Measurements from ENCODE around the gene MAP7. TPM values are rescaled to one million over a fixed set of nuclear protein-coding genes. Genes with fewer than 3 reads are reported as not detected.

Gene MAP7
- total RNA-seq, 1 experiment from 2014 or later = 1.0 TPM

GRCh38 chr6:136564180-136564579 lies 14.0 kb upstream of the MAP7 start:
- DNase-seq (ENCODE audit: low spot score) = no peak

DNA sequence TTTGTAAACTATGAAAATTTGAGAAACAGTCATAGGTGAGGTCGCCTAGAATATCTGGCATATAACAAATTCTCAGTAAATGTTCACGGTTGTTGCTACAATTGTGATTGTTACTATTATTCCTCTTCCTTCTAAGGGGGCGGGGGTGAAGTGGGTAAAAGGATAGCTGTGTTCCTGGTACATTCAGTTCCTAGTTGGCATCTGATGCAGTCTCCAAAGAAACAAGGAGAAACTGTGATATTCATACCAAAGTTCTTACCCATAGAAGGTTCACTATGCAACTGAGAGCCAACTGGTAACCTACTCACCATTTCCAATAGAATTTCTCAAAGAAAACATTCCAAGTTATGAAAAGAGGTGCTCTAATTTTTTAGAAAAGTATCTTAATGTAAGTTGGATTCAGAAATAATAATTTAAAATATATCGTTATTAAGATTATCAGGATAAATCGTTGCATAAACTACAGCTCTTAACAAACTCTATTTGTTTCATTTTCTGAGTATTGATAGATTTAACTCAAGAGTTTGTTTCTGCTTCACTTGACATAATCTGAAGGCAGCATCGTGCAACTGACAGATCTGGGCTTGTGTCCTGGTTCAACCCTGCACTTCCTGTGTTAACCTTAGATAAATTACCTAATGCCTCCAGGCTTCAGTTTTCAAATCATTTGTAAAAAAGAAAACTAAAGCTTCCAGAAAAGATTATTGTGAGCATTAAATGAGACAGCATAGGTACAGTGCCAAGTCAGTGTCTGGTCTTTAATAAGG lies 13.3 kb upstream of the MAP7 start:
- no peak for DNase-seq (ENCODE audit: low spot score)

DNA sequence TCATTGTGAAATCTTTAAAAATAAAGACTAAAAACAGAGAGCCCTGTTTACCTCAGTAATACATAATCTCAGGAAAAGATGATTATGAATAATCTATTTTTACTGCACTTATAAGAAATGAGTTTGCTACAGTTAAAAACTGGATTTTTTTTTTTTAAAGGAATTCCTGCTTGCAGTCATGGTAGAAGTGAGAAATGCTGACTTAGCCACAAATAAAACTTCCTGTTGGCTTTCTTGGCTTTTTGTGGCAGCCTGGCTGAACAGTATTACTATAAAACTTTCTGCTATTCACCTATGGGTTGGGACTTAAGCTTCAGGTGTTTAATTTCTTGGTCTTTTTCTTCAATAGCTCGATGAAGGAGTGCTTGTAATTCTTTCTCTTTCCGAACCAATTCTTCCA lies 12.0 kb upstream of the MAP7 start:
- DNase-seq (ENCODE audit: low spot score) = no peak

DNA sequence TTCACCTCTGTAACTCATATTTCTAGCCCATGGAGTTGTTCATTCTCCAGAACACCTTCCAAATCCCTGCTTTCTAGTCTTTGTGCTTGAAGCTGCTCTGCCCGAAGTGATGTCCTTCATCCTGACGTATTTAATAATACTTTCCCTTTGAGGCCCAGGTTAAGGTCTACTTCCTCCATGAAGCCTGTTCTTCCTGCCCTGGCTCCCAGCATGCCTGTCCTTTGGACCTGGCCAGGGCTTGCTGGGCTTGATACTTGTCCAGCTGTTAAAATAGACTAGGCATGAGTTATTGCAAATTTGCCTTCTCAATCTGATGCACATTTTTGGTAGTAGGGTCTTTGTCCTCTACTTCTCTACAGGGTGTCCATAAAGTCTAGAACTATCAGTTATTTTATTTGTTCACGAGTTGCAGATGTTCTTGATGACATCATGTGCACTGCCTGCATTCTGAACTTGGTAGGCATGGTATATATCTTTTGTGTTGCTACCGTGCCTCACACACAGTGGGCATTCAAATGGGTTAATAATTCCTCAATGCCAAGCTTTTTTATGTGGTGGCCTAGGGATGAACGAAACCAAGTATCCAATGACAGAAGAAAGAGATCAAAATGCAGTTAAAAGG lies 3.1 kb upstream of the MAP7 start:
- no peak for DNase-seq (ENCODE audit: low spot score)

- DNase-seq (ENCODE audit: low spot score) = no peak
Observed at GRCh38 chr6:136552054-136552453, 1.8 kb upstream of the MAP7 start.

- no peak for DNase-seq (ENCODE audit: low spot score)
Observed at GRCh38 chr6:136551103-136551502, 881 bp upstream of the MAP7 start.

DNA sequence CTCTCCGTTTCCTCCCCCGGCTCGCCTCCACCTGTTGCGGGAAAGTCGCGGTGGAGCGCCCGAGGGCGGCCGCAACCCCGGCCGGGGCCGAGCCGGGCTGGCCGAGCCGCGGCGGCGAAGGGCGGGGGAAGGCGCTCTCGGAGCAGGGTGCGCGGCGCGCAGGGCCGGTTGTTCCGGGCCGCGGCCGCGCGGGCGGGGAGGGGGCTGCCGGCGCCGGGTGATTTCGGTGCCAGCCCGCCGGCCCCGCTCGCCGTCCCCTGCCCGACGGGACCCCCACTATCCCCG lies 235 bp downstream of the MAP7 start:
- DNase-seq (ENCODE audit: low spot score) = no peak

GRCh38 chr6:136549300-136550044 lies 750 bp downstream of the MAP7 start:
- no peak for DNase-seq (ENCODE audit: low spot score)

DNA sequence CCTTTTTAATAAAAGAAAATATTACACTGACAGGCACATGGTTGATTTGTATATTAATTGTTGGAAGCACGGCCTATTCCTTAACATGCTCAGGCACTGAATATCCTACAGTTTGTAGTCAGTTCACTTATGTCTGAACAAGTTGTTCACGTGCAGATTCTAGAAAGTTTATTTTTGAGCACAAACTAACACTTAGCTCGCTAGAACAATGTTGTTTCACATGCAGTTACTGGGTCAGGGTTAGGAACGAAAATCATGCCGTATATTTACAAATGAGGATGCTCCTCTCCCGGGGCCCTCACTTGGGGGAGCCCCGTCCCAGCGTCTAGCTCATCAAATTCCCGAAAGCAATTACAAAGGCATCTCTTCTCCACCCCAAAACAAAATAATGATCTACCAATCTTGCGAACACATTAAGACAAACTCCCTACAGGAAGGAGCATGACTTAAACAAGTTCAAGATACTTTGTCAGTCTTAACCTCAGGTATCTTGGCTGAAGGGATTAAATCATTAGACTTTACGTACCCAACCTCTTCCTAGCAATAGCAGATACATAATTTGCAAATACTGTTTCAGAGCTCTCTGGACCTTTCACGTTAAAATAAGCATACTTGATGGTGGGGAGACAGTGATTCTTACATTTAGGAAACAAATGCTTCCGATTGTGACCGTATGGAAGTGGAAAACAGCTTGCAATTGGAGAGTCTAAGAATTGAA lies 1.5 kb downstream of the MAP7 start:
- no peak for DNase-seq (ENCODE audit: low spot score)

DNA sequence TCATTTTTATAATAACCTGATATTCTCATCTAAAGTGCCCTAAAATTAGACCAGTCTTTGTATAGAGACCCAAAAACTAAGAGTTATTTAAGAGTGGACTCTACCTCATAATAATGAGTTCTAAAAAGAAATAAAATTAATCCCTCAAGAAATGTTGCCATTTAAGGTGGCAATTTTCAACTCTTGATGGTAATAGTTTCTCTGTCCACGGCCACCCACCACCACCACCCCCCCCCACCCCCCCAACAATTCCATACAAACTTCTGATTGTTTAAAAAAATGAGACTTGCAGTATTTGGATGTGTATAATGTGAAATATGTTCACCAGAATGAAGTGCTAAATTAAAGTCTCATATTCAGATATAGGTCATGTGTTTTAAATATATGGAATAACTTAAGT lies 2.4 kb downstream of the MAP7 start:
- no peak for DNase-seq (ENCODE audit: low spot score)

- peak; percentile 37 for DNase-seq (ENCODE audit: low spot score)
Observed at GRCh38 chr6:136547336-136547735, 2.9 kb downstream of the MAP7 start.

DNA sequence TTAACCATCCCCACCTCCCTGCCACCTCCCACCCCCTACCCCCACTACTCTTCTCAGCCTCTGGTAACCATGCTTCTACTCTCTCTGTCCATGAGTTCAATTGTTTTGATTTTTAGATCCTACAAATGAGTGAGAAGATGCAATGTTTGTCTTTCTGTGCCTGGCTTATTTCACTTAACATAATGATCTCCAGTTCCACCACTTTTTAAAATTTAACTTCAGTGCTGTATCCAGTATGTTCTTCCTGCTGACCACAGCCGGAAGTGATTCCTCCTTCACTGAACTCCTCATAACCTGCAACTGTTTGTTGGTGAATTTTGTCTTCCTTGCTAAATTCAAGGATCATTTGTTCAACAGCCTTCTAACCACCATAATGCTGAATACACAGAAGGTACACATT lies 3.9 kb downstream of the MAP7 start:
- DNase-seq (ENCODE audit: low spot score) = no peak

- no peak for DNase-seq (ENCODE audit: low spot score)
Observed at GRCh38 chr6:136544326-136544725, 5.9 kb downstream of the MAP7 start.

DNA sequence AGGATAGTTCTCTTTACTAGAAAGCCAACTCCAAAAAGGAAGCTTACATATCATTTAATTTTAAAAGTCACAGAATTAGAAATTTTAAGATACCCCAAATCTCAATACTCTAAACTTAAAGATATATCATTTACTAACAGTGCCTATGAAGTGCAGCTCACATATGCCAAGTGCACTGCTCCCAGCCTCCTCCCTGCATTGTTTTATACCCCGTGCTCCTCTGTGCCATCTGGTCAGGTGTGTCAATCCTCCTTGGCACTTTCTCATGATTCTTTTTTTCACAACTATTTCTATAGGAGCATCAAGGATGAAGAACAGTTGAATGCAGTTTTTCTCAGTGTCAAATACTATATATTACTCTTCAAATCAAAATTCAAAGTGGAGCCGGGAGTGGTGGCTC lies 8.8 kb downstream of the MAP7 start:
- DNase-seq (ENCODE audit: low spot score) = no peak

- DNase-seq (ENCODE audit: low spot score) = peak; percentile 25
Observed at GRCh38 chr6:136539967-136540652, 10.1 kb downstream of the MAP7 start.

- no peak for DNase-seq (ENCODE audit: low spot score)
Observed at GRCh38 chr6:136538836-136539235, 11.4 kb downstream of the MAP7 start.

- DNase-seq (ENCODE audit: low spot score) = no peak
Observed at GRCh38 chr6:136535880-136536650, 14.2 kb downstream of the MAP7 start.

- no peak for DNase-seq (ENCODE audit: low spot score)
Observed at GRCh38 chr6:136535017-136535765, 15.0 kb downstream of the MAP7 start.

- no peak for DNase-seq (ENCODE audit: low spot score)
Observed at GRCh38 chr6:136534268-136534667, 16.0 kb downstream of the MAP7 start.

- DNase-seq (ENCODE audit: low spot score) = no peak
Observed at GRCh38 chr6:136533487-136533886, 16.7 kb downstream of the MAP7 start.
